Middle frontal gyrus (tissue), 1 donor: ENCODE results near the gene LRP1-AS.

ENCODE experiments used
- DNase-seq: peaks from one replicate; pipeline ENCODE4 v3.0.0-alpha.2; 2015; ENCODE audit warnings: low spot score; ENCODE audit errors: extremely low spot score

The LRP1-AS gene

GRCh38 chr12:57160741-57161140, 13.3 kb upstream of the LRP1-AS start:
- DNase-seq, result no peak

GRCh38 chr12:57160040-57160439, 12.6 kb upstream of the LRP1-AS start:
- DNase-seq, result no peak

- DNase-seq, result no peak
Observed at GRCh38 chr12:57159311-57159710, 11.9 kb upstream of the LRP1-AS start.

GRCh38 chr12:57158665-57159064, 11.2 kb upstream of the LRP1-AS start:
- DNase-seq, result no peak

GRCh38 chr12:57158186-57158585, 10.8 kb upstream of the LRP1-AS start:
- DNase-seq, result no peak

GRCh38 chr12:57157588-57158173, 10.3 kb upstream of the LRP1-AS start:
- no peak for DNase-seq

- DNase-seq, result no peak
Observed at GRCh38 chr12:57156701-57157403, 9.4 kb upstream of the LRP1-AS start.

GRCh38 chr12:57154804-57155434, 7.5 kb upstream of the LRP1-AS start:
- no peak for DNase-seq

- DNase-seq, result no peak
Observed at GRCh38 chr12:57154076-57154475, 6.7 kb upstream of the LRP1-AS start.

GRCh38 chr12:57153415-57153997, 6.1 kb upstream of the LRP1-AS start:
- DNase-seq, result no peak

GRCh38 chr12:57152639-57153038, 5.2 kb upstream of the LRP1-AS start:
- no peak for DNase-seq

GRCh38 chr12:57151741-57152630, 4.6 kb upstream of the LRP1-AS start:
- DNase-seq, result no peak

GRCh38 chr12:57150400-57151000, 3.1 kb upstream of the LRP1-AS start:
- no peak for DNase-seq

GRCh38 chr12:57149245-57149900, 2.0 kb upstream of the LRP1-AS start:
- DNase-seq, result no peak

- DNase-seq, result no peak
Observed at GRCh38 chr12:57148469-57149244, 1.2 kb upstream of the LRP1-AS start.

GRCh38 chr12:57146092-57146491, 1.3 kb downstream of the LRP1-AS start:
- no peak for DNase-seq

- DNase-seq, result no peak
Observed at GRCh38 chr12:57145460-57146059, 1.9 kb downstream of the LRP1-AS start.

- DNase-seq, result no peak
Observed at GRCh38 chr12:57143454-57143853, 4.0 kb downstream of the LRP1-AS start.

- no peak for DNase-seq
Observed at GRCh38 chr12:57142727-57143126, 4.7 kb downstream of the LRP1-AS start.
